Activated CD4-positive, alpha-beta T cell treated with anti-CD3 and anti-CD28 coated beads, Interleukin-2, amount 50 U/mL, for 48 hours (primary cell): ENCODE measurements around the gene ECT2.
"Not testable (repeated sequence)": the region's sequence is repeated elsewhere in the genome, so short reads cannot be mapped to it uniquely, and the experiment has no call there.

Source experiments
- DNase-seq, 2 experiments: peaks; one replicate each; pipeline ENCODE4 v3.0.0-alpha.2; 2020

ECT2 gene, protein sequence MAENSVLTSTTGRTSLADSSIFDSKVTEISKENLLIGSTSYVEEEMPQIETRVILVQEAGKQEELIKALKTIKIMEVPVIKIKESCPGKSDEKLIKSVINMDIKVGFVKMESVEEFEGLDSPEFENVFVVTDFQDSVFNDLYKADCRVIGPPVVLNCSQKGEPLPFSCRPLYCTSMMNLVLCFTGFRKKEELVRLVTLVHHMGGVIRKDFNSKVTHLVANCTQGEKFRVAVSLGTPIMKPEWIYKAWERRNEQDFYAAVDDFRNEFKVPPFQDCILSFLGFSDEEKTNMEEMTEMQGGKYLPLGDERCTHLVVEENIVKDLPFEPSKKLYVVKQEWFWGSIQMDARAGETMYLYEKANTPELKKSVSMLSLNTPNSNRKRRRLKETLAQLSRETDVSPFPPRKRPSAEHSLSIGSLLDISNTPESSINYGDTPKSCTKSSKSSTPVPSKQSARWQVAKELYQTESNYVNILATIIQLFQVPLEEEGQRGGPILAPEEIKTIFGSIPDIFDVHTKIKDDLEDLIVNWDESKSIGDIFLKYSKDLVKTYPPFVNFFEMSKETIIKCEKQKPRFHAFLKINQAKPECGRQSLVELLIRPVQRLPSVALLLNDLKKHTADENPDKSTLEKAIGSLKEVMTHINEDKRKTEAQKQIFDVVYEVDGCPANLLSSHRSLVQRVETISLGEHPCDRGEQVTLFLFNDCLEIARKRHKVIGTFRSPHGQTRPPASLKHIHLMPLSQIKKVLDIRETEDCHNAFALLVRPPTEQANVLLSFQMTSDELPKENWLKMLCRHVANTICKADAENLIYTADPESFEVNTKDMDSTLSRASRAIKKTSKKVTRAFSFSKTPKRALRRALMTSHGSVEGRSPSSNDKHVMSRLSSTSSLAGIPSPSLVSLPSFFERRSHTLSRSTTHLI

DNA sequence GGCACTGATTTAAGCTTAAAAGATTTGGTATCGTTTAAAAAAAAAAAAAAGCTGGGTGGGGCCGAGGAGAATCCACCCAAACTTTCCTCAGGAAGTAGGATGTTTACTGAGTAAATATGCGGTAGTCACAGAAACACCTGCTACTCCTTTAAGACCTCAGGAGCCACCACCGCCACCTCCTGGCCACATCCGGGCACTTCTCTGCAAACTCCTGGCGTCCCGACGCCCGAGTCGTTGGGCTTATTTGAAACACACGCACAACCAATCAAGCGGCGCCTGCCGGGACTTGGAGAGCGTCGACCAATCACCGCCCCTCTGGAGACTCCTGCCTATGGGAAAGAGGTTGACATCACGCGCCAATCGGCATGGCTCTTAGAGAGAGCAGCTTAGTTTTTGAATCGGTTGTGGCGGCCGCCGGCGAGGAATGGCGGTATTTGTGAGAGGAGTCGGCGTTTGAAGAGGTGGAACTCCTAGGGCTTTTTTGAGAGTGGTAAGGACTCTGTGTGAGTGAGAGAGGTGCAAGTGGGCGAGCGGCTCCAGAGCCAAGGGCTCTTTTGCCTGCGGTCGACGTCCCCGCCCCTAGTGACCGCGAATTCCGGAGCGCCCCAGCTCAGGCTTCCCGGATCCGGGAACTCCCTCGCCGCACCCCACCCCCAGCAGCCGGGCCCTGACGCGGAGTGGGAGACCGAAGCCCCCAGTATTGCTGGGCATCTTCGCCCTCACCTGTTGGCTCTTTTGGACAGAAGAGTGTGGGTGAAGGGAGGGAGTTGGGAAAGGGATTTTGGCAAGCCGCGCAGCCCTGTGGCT, at the start of gene ECT2:
TSS of gene ECT2 (plus strand) at position 359 of the 807 bp plus-strand sequence. CDS start 3,805 bp downstream, outside the sequence.
- peak; percentile 97 to 98 for DNase-seq

DNA sequence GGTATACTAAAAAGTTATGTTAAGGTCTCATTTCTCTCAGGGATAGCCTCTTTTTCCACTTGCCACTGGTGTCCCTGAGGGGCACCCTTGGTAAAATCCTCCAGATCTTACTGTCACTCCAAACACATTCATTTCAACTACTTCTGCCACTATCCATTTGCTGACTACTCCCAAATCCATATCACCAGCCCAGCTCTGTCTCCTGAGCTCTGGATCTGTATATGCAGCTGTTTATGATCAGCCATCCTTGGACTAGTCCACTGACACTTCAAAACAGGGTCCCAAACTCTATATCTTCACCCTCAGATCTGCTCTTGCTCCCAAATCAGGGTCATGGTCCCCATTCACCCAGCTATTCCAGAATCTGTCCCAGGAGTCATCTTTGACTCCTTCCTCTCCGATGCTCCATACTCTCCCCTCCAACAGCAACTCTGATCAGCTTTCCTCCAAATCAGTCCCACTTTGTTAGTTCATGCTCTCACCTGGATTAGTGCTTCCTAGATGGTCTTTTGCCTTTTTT, 49.5 kb upstream of the ECT2 start:
- no peak for DNase-seq

DNA sequence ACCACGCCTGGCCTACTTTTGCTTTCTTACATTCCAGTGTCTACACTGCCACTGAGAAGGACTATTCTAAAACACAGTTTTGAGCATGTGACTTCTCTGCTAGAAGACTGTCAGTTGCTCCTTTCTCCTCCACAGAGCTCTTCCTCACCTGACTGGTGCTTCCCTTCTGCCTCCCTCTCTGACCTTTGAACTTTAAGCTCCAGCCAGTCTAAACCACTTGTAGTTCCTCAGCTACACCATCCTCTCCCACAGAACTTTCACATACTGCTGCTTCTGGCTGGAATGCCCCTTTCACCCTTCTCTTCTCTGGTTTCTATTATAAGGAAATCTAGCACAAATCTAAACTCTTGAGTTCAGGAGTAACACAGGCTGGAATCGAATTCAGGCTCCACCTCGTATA, 48.8 kb upstream of the ECT2 start:
- DNase-seq, result no peak

DNA sequence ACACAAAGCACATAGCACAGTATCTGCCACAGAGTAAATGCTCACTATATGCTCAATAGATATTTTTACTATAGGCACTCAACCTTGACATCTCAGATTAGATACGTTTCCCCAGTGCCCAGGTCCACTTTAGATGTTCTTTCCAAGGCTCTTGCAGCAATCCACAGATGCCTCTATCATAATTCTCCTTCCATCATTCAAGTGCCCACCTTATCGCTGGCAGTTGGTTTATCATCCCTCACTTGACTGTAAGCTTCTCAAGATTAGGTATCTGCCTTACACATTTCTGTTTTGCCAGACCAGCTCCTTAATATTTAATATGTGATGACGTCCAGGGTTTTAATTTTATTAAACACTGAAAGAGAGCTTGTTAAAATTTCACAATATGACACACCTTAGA, 48.3 kb upstream of the ECT2 start:
- no peak for DNase-seq

DNA sequence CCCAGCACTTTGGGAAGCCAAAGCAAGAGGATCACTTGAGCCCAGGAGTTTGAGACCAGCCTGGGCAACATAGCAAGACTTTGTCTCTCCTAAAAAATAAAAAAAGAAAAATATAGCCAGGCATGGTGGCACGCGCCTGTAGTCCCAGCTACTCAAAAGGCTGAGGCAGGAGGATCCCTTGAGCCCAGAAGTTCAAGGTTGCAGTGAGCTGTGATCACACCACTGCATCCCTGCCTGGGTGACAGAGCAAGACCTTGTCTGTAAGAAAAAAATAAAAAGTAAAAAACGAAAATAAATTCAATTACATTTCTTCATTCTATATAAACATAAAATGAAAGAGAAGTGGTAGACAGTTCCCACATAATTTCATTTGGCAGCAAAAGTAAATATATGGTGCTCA, 47.8 kb upstream of the ECT2 start:
- not testable (repeated sequence) for DNase-seq

DNA sequence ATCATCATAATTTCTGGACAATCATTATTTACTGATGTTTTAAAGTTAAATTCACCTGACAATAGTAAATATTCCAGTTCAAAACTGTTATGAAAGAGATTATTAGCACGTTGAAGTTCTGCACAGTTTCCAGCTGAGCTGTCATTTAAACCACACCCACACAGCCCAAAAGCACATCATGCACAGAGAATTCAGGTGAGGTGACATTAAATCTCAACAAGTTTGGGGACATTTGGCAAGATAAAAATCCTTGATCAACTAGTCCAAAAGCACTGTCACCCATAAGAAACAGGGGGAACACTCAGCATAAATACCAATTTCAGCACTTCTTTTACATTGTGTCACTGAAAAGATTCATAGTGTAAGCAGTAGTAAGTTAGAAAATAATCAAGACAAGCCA, 46.5 kb upstream of the ECT2 start:
- DNase-seq, result no peak

DNA sequence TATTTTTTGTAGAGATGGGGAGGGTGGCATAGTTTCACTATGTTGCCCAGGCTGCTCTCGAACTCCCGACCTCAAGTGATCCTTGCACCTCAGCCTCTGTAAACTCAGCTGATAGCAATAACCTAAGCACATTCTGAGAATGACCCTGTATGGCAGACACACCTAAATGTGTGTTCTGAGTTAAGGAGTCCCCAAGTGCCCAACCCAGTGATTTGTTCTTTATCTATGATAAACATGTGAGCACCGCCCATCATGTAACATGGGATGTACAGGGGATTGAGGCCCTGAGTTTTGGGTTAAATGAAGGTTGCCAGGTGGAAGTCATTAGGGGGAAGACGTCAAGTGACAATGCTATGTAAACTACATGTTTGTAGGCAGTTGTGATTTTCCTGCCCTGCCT, 45.4 kb upstream of the ECT2 start:
- no peak for DNase-seq

DNA sequence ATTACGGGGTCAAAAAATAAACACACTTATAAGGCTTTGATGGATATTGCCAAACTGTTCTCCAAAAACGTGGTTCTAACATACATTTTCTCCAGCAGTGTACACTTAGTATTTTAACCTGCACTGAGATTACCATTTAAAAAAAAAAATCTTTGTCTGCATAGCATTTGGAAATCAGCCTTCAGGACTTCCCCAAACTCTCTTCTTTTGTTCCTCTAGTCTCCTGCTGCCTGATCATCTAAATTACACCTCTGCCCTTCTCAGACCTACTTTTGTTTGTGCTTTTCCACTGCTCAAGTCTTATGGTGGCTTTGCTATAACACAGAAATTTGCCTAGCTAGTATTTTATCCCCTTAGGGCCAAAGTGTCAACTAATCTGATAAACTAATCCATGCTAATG, 43.5 kb upstream of the ECT2 start:
- no peak for DNase-seq

DNA sequence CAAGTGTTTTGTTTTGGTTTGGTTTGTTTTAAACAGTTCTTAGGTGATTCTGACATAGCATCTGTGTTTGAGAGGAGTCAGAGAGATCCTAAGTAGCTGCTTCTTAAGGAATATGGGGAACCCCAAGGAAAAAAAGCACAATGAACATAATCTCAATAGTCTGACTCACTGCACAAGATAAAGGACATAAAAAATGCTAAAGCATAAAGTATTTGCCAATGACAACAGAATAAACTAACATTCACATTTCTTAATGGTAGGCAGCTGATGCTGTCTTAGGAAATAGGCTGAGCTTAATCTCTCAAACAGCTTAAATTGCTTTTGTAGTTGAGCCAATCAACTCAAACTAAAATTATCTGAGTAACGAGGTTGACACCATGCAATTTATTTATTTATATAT, 42.6 kb upstream of the ECT2 start:
- no peak for DNase-seq

DNA sequence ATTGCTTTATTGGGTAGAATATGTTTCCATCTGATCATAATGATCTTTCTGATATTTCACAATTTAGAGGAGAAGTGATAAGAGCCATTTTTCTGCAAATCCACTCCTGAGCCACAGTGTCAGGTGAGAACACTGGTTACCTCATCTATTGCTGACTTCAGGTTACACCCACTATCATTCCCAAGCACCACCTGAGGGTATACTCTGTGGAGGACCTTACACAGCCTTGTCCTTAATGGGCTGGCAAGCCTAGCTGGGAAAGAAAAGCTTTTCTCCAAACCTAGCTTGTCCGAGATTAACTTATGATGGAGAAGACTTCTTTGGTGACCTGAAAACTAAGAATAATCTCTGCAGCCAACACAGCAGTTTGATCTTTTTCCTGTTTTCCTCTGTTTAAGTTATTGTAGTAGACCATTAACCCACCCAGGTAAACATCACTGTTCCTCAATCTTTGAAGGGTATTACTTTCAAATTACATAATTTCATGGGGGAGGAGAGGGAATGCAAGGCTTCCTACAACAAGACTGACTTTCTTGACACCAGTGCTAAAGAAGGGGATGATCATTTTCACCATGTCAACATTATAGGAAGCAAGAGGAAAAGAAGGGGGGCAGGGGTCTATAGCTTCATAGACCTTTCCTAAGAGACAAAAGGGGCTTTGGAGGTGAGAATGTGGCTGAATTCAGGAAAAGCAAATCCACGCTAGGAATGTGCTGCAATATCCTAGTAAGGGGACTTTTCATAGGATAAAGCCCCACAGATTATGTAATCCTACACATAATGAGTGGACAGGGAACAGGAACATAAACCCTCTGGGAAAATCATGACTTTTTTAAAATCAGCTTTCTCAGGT, 41.4 kb upstream of the ECT2 start:
- DNase-seq, result no peak

DNA sequence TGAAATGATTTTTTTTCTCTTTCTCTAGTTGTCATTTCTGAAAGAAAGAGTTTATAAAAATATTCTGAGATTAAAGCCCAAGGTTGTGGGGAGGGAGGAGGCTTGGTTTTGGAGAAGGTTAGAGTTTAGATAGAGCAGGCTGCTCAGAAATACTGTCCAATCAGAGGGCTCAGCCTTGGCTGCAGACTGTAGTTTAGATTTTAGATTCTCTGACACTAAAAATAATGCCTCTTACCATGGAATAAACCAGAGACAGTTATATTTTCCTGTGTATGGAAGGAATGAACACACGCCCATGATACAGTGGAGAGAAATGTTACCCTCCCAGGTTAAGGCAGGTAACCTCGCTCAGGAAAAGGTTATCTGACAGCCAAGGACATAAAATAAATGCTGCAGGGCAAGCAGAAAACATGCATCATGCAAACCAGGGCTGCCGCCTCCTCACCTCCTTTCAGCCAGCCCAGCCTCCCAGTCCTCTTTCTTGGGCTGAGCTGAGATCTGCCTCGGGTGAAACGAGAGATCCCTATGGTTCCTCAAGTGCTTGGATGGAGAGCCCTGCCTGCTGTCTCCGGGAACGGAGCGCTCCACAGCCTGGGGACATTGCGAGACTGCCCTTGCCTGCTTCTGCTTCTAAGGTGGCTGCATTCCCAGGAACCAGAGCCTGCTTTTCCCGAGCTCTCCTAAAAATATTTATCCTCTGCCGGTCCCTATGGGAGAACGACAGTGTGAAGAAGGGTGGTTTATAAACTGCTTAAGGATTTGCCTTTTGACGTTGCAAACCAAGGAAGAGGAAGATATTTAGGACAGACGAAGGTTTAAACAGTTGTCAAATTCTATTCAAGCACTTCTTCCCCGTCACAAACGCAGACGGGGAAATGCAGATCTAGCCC, 40.5 kb upstream of the ECT2 start:
- DNase-seq, result peak; percentile 13 to 16

DNA sequence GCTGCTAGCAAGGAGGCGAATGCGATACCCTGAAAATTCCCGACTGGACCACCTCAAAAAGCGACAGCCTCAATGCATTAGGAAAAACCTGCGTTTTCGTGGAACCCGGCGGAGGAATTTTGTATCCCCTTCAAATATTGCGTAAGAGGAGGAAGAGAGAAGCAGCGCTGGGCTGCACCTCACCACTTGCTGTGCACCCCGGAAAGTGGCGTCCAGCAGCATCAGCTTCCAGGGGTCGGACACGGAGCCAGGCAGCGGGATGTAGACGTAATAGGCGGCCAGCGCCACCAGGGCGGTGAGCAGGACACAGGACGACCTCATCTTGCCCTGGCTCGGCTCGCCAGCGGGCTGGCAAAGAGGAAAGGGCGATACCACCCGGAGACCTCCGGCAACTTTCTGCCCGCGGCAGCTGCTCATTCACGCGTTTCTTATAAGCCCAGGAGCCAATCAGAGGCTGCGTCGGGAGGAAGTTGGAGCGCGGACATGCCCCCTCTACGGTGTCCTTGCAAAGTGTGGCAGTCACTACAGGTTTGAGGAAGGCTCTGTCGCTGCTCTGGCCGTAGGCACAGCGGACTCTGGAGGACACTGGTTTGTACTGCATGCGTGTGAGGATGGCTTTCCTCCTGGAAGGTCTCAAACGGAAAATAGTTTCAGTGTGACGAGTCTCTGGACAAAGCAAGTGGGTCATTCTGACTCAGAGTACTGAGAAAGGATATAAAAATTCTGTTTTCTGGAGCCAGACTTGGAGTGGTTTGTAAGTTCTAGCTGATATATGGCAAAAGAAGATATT, 39.7 kb upstream of the ECT2 start, which contains the start of gene NCEH1:
TSS of gene NCEH1 (minus strand) at position 404 of the 790 bp plus-strand sequence. CDS start at position 321, 83 bp downstream.
- DNase-seq, result peak; percentile 79 to 85

DNA sequence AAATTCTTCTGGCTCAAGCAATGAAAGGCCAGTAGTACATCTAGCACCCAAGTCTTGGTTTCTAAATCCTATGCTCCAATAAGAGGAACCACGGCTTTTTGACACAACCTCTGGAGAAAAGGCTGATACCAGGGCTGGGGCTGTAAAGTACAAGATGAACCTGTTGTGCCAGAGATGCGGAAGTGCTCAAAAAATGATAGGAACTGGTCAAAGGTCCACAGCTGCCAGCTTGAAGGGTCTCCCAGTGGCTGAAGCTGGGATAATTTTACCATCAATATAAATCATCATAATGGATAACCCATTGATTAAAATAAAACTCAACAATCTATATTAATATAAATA, 39.1 kb upstream of the ECT2 start:
- DNase-seq, result no peak

DNA sequence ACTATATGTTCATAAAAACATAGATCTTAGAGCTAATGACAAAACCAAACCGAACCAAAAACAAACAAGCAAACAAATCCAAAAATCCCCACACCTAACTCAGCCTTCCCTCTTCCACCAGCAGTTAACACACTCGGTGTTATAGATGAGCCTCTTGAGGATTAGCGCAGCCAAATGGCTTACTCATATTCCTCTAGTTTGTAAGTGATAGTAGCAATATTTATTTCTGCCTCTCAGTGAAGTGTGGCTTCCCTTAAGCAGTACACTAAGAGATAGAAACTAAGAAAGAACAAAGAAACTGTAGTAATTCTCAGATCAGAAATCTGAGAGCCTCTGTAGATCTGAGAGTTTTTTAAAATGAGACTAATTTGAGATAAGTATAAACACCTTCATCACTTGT, 37.2 kb upstream of the ECT2 start:
- DNase-seq, result no peak

DNA sequence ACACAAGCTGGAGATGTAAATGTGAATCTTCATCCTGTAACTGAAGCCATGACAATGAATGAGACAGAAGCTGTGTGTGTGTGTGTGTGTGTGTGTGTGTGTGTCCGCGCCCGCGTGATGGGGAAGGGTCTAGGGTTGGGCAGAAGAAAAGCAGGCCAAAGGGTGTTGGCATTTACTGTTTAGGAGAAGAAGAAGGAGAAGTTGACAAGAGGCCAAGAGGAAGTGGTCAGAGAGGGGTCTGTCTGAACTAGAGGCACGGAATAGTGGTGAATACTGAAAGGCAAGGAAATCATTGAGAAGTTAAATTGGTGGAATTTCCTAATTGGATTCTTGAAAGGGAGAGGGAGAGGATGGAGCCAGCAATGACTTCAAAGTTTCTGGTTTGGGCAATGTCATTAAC, 34.0 kb upstream of the ECT2 start:
- no peak for DNase-seq

DNA sequence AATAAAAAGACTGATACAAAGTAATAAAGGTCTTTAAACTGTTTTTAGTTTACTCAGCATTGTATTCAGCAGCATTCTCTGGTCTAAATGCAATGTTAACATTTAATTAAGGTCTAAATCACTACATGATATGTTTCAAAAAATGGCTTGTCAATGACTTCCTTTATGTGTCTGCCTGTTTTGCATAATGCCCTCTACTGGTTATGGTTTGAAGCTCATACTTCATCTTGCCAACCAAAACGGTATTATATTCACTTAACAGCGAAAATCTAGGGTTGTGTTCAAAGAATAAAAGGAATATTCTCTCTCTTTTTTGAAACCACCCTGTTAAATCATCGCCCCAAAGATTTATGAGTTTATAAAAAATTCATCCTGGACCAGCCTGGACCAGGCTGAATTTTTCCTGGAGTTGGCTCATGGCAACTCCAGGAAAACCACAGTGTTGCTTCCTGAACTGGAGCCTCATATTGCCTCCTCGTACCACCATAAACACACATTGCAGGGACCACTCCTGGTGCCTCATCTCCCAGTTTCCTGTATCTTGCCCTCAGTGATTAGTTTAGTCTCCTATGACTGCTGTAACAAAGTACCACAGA, 32.9 kb upstream of the ECT2 start:
- DNase-seq, result no peak

DNA sequence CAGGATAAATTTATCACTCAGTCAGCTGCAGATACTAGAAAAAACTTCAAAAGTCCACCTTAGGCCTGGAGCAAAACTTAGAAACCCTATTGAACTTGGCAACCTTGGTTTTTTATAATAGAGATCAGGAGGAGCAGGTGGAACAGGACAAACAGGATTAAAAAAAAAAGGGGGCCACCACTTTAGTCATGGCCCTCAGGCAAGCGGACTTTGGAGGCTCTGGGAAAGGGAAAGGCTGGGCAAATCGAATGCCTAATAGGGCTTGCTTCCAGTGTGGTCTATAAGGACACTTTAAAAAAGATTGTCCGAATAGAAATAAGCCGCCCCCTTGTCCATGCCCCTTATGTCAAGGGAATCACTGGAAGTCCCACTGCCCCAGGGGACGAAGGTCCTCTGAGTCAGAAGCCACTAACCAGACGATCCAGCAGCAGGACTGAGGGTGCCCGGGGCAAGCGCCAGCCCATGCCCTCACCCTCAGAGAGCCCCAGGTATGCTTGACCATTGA, 27.9 kb upstream of the ECT2 start:
- not testable (repeated sequence) for DNase-seq

DNA sequence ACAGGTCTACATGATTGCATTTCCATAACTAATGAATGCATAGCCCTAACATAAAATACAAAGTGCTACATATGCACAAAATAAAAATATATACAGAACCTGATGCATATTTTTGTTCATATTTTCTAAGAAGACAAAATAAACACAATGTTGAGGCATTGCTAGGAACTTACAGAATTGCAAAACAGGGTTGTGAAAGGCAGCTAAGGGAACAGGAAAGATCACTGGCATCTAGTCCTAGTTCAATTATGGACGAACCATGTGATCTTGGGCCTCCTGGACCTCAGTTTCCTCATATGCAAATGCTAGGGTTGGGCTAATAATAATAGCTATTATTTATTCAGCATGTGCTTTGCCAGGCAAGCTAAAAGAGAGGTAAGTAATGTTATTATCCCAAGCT, 24.1 kb upstream of the ECT2 start:
- no peak for DNase-seq

DNA sequence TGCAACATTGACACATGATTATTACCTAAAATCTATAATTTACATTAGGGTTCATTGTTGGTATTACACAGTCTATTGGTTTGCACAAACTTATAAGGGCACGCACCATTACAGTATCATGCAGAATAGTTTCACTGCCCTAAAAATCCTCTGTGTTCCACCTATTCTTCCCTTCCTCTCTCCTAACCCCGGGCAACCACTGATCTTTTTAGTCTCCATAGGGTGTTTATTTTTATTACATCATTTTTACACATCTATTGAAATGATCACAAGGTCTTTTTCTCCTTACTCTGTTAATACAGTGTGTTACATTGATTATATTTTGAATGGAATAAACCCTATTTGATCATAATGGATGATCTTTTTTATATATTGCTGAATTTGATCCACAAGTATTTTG, 15.5 kb upstream of the ECT2 start:
- DNase-seq, result no peak
